ENCODE data around the gene TOX3. TPM values are rescaled to one million over a fixed set of nuclear protein-coding genes. Genes with fewer than 3 reads are reported as not detected.
A peak's percentile ranks its signal among the peaks of the same experiment; 100 is the strongest.

The TOX3 gene
- total and polyA plus RNA-seq, 2 of the 13 experiments (the other 11 are each of a cell fraction or from before 2014, with no cell fraction given): 14.5 to 98.6 TPM

DNA sequence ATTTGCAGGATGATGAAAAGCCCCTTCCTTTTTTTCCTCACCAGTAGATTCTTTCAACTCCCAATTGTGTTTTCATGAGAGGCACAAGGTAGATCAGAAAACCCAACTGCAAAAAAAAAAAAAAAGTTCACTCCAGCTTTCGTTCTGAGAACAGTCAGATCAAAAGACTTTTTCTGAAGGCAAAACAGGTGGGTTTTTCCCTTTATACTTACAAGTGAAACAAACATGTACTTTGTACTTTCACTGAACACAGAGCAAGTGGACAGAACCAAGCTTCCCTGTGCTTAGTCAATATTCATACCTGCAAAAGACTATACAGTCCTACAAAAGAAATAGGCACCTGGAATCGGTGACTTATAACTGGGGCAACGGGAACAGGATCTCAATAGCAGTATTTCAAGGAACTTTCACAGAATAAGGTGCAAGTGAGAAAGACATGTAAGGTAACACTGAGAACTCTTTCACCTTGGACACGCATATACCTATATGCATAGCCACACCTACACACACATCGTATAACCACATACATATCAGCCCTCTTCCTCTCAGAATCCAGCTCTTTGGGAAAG, 54.1 kb downstream of the TOX3 start (continued):
- TF ChIP-seq ZNF331 (CRISPR knock-in tag; IDR thresholded peaks at IDR 0.05): peak; percentile 69; the same call in 1 of the 2 replicates
- peak; percentile 89; the same call in 1 of the 2 replicates for TF ChIP-seq CHD4 (IDR thresholded peaks at IDR 0.05; ENCODE audit: borderline replicate concordance, low read length)
- TF ChIP-seq ZC3H4 (CRISPR knock-in tag; IDR thresholded peaks at IDR 0.05; ENCODE audit: borderline replicate concordance): 0 out of 2 replicates have a peak, but pooled peaks have one; percentile 75
- peak; percentile 97; the same call in 1 of the 2 replicates for TF ChIP-seq KDM6A (CRISPR knock-in tag; IDR thresholded peaks at IDR 0.05; ENCODE audit: low read depth)
- TF ChIP-seq IRF2 (CRISPR knock-in tag; IDR thresholded peaks at IDR 0.05): peak; percentile 83
- peak; percentile 22; the same call in 1 of the 2 replicates for TF ChIP-seq ELF4 (CRISPR knock-in tag; IDR thresholded peaks at IDR 0.05; ENCODE audit: borderline replicate concordance)
- TF ChIP-seq PCBP2 (optimal IDR thresholded peaks at IDR 0.05; ENCODE audit: low read depth, low read length, poor library complexity, severe bottlenecking): no peak
- no peak for TF ChIP-seq ZFX (CRISPR knock-in tag; IDR thresholded peaks at IDR 0.05; ENCODE audit: low read depth)
- TF ChIP-seq EED (CRISPR knock-in tag; IDR thresholded peaks at IDR 0.05): no peak
- peak; percentile 46; the same call in 1 of the 2 replicates for TF ChIP-seq ARNT2 (CRISPR knock-in tag; IDR thresholded peaks at IDR 0.05; ENCODE audit: low read depth)
- TF ChIP-seq, protein P1, sequence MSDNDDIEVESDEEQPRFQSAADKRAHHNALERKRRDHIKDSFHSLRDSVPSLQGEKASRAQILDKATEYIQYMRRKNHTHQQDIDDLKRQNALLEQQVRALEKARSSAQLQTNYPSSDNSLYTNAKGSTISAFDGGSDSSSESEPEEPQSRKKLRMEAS (IDR thresholded peaks at IDR 0.05): peak; percentile 48; the same call in 1 of the 2 replicates
- no peak for TF ChIP-seq CCAR2 (optimal IDR thresholded peaks at IDR 0.05; ENCODE audit: low read depth, low read length)
- TF ChIP-seq RELA (CRISPR knock-in tag; IDR thresholded peaks at IDR 0.05): peak; percentile 96; the same call in 1 of the 2 replicates
- TF ChIP-seq, protein P2, sequence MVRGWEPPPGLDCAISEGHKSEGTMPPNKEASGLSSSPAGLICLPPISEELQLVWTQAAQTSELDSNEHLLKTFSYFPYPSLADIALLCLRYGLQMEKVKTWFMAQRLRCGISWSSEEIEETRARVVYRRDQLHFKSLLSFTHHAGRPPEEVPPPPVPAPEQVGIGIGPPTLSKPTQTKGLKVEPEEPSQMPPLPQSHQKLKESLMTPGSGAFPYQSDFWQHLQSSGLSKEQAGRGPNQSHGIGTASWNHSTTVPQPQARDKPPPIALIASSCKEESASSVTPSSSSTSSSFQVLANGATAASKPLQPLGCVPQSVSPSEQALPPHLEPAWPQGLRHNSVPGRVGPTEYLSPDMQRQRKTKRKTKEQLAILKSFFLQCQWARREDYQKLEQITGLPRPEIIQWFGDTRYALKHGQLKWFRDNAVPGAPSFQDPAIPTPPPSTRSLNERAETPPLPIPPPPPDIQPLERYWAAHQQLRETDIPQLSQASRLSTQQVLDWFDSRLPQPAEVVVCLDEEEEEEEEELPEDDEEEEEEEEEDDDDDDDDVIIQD (CRISPR knock-in tag; IDR thresholded peaks at IDR 0.05; ENCODE audit: low read depth): peak; percentile 91
- peak; percentile 66; the same call in 1 of the 2 replicates for TF ChIP-seq TOE1 (CRISPR knock-in tag; IDR thresholded peaks at IDR 0.05)
- TF ChIP-seq, protein P3, sequence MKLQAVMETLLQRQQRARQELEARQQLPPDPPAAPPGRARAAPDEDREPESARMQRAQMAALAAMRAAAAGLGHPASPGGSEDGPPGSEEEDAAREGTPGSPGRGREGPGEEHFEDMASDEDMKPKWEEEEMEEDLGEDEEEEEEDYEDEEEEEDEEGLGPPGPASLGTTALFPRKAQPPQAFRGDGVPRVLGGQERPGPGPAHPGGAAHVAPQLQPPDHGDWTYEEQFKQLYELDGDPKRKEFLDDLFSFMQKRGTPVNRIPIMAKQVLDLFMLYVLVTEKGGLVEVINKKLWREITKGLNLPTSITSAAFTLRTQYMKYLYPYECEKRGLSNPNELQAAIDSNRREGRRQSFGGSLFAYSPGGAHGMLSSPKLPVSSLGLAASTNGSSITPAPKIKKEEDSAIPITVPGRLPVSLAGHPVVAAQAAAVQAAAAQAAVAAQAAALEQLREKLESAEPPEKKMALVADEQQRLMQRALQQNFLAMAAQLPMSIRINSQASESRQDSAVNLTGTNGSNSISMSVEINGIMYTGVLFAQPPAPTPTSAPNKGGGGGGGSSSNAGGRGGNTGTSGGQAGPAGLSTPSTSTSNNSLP (IDR thresholded peaks at IDR 0.05; ENCODE audit: low read depth, low read length): peak; percentile 75
- TF ChIP-seq, protein P4, sequence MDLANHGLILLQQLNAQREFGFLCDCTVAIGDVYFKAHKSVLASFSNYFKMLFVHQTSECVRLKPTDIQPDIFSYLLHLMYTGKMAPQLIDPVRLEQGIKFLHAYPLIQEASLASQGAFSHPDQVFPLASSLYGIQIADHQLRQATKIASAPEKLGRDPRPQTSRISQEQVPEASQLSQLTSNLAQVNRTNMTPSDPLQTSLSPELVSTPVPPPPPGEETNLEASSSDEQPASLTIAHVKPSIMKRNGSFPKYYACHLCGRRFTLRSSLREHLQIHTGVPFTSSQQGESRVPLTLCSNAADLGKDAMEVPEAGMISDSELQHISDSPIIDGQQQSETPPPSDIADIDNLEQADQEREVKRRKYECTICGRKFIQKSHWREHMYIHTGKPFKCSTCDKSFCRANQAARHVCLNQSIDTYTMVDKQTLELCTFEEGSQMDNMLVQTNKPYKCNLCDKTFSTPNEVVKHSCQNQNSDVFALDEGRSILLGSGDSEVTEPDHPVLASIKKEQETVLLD (CRISPR knock-in tag; IDR thresholded peaks at IDR 0.05; ENCODE audit: low read depth): no peak
- TF ChIP-seq, protein P5, sequence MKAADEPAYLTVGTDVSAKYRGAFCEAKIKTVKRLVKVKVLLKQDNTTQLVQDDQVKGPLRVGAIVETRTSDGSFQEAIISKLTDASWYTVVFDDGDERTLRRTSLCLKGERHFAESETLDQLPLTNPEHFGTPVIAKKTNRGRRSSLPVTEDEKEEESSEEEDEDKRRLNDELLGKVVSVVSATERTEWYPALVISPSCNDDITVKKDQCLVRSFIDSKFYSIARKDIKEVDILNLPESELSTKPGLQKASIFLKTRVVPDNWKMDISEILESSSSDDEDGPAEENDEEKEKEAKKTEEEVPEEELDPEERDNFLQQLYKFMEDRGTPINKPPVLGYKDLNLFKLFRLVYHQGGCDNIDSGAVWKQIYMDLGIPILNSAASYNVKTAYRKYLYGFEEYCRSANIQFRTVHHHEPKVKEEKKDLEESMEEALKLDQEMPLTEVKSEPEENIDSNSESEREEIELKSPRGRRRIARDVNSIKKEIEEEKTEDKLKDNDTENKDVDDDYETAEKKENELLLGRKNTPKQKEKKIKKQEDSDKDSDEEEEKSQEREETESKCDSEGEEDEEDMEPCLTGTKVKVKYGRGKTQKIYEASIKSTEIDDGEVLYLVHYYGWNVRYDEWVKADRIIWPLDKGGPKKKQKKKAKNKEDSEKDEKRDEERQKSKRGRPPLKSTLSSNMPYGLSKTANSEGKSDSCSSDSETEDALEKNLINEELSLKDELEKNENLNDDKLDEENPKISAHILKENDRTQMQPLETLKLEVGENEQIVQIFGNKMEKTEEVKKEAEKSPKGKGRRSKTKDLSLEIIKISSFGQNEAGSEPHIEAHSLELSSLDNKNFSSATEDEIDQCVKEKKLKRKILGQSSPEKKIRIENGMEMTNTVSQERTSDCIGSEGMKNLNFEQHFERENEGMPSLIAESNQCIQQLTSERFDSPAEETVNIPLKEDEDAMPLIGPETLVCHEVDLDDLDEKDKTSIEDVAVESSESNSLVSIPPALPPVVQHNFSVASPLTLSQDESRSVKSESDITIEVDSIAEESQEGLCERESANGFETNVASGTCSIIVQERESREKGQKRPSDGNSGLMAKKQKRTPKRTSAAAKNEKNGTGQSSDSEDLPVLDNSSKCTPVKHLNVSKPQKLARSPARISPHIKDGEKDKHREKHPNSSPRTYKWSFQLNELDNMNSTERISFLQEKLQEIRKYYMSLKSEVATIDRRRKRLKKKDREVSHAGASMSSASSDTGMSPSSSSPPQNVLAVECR (CRISPR knock-in tag; IDR thresholded peaks at IDR 0.05; ENCODE audit: borderline replicate concordance): peak; percentile 39; the same call in 1 of the 2 replicates
- TF ChIP-seq NR2F6 (IDR thresholded peaks at IDR 0.05): peak; percentile 65; the same call in 1 of the 2 replicates
- peak; percentile 63; the same call in 1 of the 2 replicates for TF ChIP-seq NR2F6 (CRISPR knock-in tag; IDR thresholded peaks at IDR 0.05)
- peak; percentile 71 for TF ChIP-seq GFI1 (CRISPR knock-in tag; IDR thresholded peaks at IDR 0.05; ENCODE audit: borderline replicate concordance)
